ENCODE results near the gene DAP3.

DNA sequence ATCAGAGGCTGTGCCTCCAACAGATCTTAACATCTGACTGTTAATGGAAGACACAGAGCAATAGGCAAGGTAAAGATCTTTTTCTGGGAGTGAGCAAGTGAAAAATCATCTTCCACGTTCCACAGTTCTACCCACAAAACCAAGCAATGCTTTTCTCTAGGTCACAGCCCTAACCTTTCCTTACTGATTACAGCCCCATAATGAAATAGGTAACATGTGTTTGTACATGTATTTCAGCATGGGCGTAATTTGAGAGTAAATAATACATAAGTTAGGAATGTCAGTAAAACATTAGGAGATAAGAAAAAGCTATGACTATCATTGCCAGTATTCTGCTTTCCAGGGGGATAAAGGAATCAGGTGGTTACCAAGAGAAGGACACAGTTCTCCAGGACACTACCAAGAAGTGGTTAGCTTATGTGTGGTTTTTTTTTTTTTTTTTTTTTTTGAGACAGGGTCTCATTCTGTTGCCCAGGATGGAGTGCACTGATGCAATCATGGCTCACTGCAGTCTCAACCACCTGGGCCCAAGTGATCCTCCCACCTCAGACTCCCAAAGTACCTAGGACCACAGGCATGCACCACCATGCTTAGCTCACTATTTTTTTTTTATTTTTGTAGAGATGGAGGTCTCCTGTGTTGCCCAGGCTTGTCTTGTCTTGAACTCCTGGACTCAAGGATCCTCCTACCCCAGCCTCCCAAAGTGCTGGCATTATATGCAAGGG is 72.0 kb downstream of the DAP3 start:
- TF ChIP-seq TP53 (CRISPR knock-in tag; IDR thresholded peaks at IDR 0.05), result no peak
- TF ChIP-seq POLR2A (IDR thresholded peaks at IDR 0.05; ENCODE audit: low read length), result no peak
- TF ChIP-seq, protein P1, sequence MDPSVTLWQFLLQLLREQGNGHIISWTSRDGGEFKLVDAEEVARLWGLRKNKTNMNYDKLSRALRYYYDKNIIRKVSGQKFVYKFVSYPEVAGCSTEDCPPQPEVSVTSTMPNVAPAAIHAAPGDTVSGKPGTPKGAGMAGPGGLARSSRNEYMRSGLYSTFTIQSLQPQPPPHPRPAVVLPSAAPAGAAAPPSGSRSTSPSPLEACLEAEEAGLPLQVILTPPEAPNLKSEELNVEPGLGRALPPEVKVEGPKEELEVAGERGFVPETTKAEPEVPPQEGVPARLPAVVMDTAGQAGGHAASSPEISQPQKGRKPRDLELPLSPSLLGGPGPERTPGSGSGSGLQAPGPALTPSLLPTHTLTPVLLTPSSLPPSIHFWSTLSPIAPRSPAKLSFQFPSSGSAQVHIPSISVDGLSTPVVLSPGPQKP (IDR thresholded peaks at IDR 0.05; ENCODE audit: low read depth, low read length), result no peak
- no peak for TF ChIP-seq CEBPB (IDR thresholded peaks at IDR 0.05)
- TF ChIP-seq CTCF (IDR thresholded peaks at IDR 0.05), result no peak
- TF ChIP-seq PHF8 (IDR thresholded peaks at IDR 0.05; ENCODE audit: borderline replicate concordance, low read depth), result no peak
- no peak for TF ChIP-seq REST (IDR thresholded peaks at IDR 0.05)
- no peak for TF ChIP-seq CHD4 (IDR thresholded peaks at IDR 0.05; ENCODE audit: borderline replicate concordance)
- TF ChIP-seq, protein P2, sequence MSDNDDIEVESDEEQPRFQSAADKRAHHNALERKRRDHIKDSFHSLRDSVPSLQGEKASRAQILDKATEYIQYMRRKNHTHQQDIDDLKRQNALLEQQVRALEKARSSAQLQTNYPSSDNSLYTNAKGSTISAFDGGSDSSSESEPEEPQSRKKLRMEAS (IDR thresholded peaks at IDR 0.05), result no peak
- no peak for TF ChIP-seq BHLHE40 (IDR thresholded peaks at IDR 0.05; ENCODE audit: low read depth, low read length)
- TF ChIP-seq, protein P3, sequence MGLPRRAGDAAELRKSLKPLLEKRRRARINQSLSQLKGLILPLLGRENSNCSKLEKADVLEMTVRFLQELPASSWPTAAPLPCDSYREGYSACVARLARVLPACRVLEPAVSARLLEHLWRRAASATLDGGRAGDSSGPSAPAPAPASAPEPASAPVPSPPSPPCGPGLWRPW (IDR thresholded peaks at IDR 0.05), result no peak
- no peak for TF ChIP-seq USF2 (IDR thresholded peaks at IDR 0.05)
- TF ChIP-seq JUN (IDR thresholded peaks at IDR 0.05), result no peak
- TF ChIP-seq ESRRA (IDR thresholded peaks at IDR 0.05; ENCODE audit: borderline replicate concordance, low read length), result no peak
